CD14-positive monocyte (primary cell): ENCODE results near the gene RELCH. TPM values are rescaled to one million over a fixed set of nuclear protein-coding genes. Genes with fewer than 3 reads are reported as not detected.

Experiments
- DNase-seq, 3 donors: peaks; one replicate each; pipeline ENCODE4 v3.0.0-alpha.2; 2011 to 2022
- H2AFZ ChIP-seq: 2 replicates; pipeline ENCODE4 v1.6.0; 2012; ENCODE audit warnings: mild to moderate bottlenecking, low read depth, low read length, inconsistent platforms; ENCODE audit not compliant: insufficient read depth, poor library complexity, severe bottlenecking
- H3K27ac ChIP-seq, 2 donors: 1 replicate in 1 of 2; 2 replicates in 1 of 2; pipeline ENCODE4 v1.5.1; 2012 to 2013; ENCODE audit warnings: low read length in 2 of 2, control low read depth in 1 of 2, inconsistent platforms in 1 of 2, low read depth in 1 of 2, mild to moderate bottlenecking in 1 of 2
- H3K27me3 ChIP-seq, 2 donors: one replicate each; pipeline versions ENCODE4 v1.6.0 to v1.6.1; 2011 to 2013; ENCODE audit warnings: low read length in 2 of 2; ENCODE audit not compliant: control insufficient read depth in 2 of 2, insufficient read depth in 2 of 2
- H3K36me3 ChIP-seq, 2 donors: replicated peaks in 1 of 2; 1 replicate in 1 of 2; 2 replicates in 1 of 2; pipeline versions ENCODE4 v1.5.1 to v1.6.1; 2012 to 2013; ENCODE audit warnings: low read length in 2 of 2, control low read depth in 1 of 2, inconsistent platforms in 1 of 2, mild to moderate bottlenecking in 1 of 2; ENCODE audit not compliant: insufficient read depth in 2 of 2, control insufficient read depth in 1 of 2
- H3K4me1 ChIP-seq, 2 donors: 1 replicate in 1 of 2; 2 replicates in 1 of 2; pipeline versions ENCODE4 v1.5.1 to v1.6.1; 2012 to 2013; ENCODE audit warnings: low read length in 2 of 2, control low read depth in 1 of 2, inconsistent platforms in 1 of 2, mild to moderate bottlenecking in 1 of 2, moderate library complexity in 1 of 2; ENCODE audit not compliant: insufficient read depth in 2 of 2, control insufficient read depth in 1 of 2
- H3K4me2 ChIP-seq: replicated peaks from 2 replicates; pipeline ENCODE3; 2012; ENCODE audit warnings: low read length, moderate library complexity, mild to moderate bottlenecking; ENCODE audit not compliant: poor library complexity, severe bottlenecking; ENCODE audit errors: extremely low read depth
- H3K4me3 ChIP-seq, 3 experiments: fragments of 200-600 bp in 1 of 3; sonication (generic) in 1 of 3; replicated peaks in 1 of 3; 1 replicate in 2 of 3; 2 replicates in 1 of 3; pipeline ENCODE4 v1.5.1; 2011 to 2013; ENCODE audit warnings: low read length in 3 of 3, mild to moderate bottlenecking in 3 of 3, control low read depth in 2 of 3, low read depth in 2 of 3, inconsistent platforms in 1 of 3, moderate library complexity in 1 of 3
- H3K79me2 ChIP-seq: 2 replicates; pipeline ENCODE4 v1.6.0; 2012; ENCODE audit warnings: mild to moderate bottlenecking, control low read depth, inconsistent platforms, low read length, moderate library complexity; ENCODE audit not compliant: insufficient read depth
- H3K9ac ChIP-seq: 2 replicates; pipeline ENCODE4 v1.6.0; 2017; ENCODE audit warnings: low read length, mild to moderate bottlenecking; ENCODE audit not compliant: insufficient read depth, poor library complexity, severe bottlenecking
- H3K9me3 ChIP-seq, 2 donors: replicated peaks in 1 of 2; 1 replicate in 1 of 2; 2 replicates in 1 of 2; pipeline versions ENCODE4 v1.5.1 to v1.6.1; 2012 to 2013; ENCODE audit warnings: low read length in 2 of 2, control low read depth in 1 of 2; ENCODE audit not compliant: control insufficient read depth in 1 of 2, insufficient read depth in 1 of 2
- H4K20me1 ChIP-seq: 2 replicates; pipeline ENCODE4 v1.6.0; 2012; ENCODE audit warnings: mild to moderate bottlenecking, low read length, control low read depth, moderate library complexity; ENCODE audit not compliant: insufficient read depth
- H3K27ac Mint-ChIP-seq, 7 donors: one replicate each; pipeline ENCODE4 v1.8.0; 2020; ENCODE audit warnings: mild to moderate bottlenecking in 7 of 7, mixed read lengths in 7 of 7, moderate library complexity in 6 of 7, inconsistent platforms in 2 of 7
- H3K27me3 Mint-ChIP-seq, 3 donors: one replicate each; pipeline ENCODE4 v1.8.0; 2021 to 2022; ENCODE audit warnings: low read depth in 3 of 3, mild to moderate bottlenecking in 3 of 3, mixed read lengths in 3 of 3, moderate library complexity in 3 of 3, inconsistent platforms in 1 of 3
- H3K36me3 Mint-ChIP-seq, 2 donors: one replicate each; pipeline ENCODE4 v1.8.0; 2020; ENCODE audit warnings: mixed read lengths in 2 of 2, inconsistent platforms in 1 of 2, mild to moderate bottlenecking in 1 of 2
- H3K4me1 Mint-ChIP-seq: one replicate; pipeline ENCODE4 v1.8.0; 2020; ENCODE audit warnings: mild to moderate bottlenecking, mixed read lengths
- H3K4me3 Mint-ChIP-seq, 2 donors: one replicate each; pipeline ENCODE4 v1.8.0; 2020; ENCODE audit warnings: mild to moderate bottlenecking in 2 of 2, mixed read lengths in 2 of 2, moderate library complexity in 1 of 2
- H3K9me3 Mint-ChIP-seq, 7 donors: one replicate each; pipeline ENCODE4 v1.8.0; 2020 to 2022; ENCODE audit warnings: mixed read lengths in 7 of 7, mild to moderate bottlenecking in 6 of 7, moderate library complexity in 6 of 7, inconsistent platforms in 2 of 7
- CTCF ChIP-seq: fragments of 200-600 bp; IDR thresholded peaks from one replicate; pipeline ENCODE4 v1.8.0; 2022; ENCODE audit warnings: antibody characterized with exemption, mild to moderate bottlenecking
- WGBS: methylation state at CpG from one replicate; pipeline ENCODE4 v1.1.5; 2013; ENCODE audit warnings: missing lambda C conversion rate; ENCODE audit not compliant: insufficient coverage; 5-methylcytosine and 5-hydroxymethylcytosine counted together
- intact Hi-C, 2 donors: fragments of 100-400 bp; cut with micrococcal nuclease; formaldehyde crosslinking; loops; one replicate each; pipeline versions ENCODE4 v1.15.0 to v1.15.1; 2023
- polyA plus RNA-seq, 3 donors: library from polyadenylated mRNA; depleted of rRNA in 1 of 3; unstranded in 2 of 3; stranded (reverse) in 1 of 3; fragments of 300-500 nt in 2 of 3; fragments of >200 nt in 1 of 3; fragmentation: Illumina TruSeq in 2 of 3; gene quantifications; 1 replicate in 2 of 3; 2 replicates in 1 of 3; pipeline ENCODE4 v1.2.3, GENCODE V29; 2012 to 2021

RELCH gene
- polyA plus RNA-seq, 3 donors = 3.8 to 30.4 (median 4.9) TPM

- no peak overlapping the region for H2AFZ ChIP-seq
- Mint-ChIP-seq H3K4me1 (peaks cover 9% of the 10 kb centered on the region), H3K27me3 (peaks cover 7 to 22% (median 16%) of the 10 kb centered on the region in 3 donors), H3K4me3 (peak overlapping the region in 1 of 2 donors; percentile 68), H3K9me3 (no peaks in the 10 kb centered on the region), H3K27ac (peak overlapping the region in 1 of 7 donors; percentile 58), H3K36me3 (no peaks in the 10 kb centered on the region)
- H3K4me2 ChIP-seq = no peak overlapping the region
- no peak overlapping the region for H3K27ac ChIP-seq
- H3K79me2 ChIP-seq = no peaks in the 10 kb centered on the region
- no peak overlapping the region for H3K4me3 ChIP-seq
- H3K9ac ChIP-seq = no peak overlapping the region
- no peaks in the 10 kb centered on the region for H3K36me3 ChIP-seq
- WGBS = 54% methylated on average over 10 of the region's 15 CpGs
- no peak for TF ChIP-seq CTCF
- H3K27me3 ChIP-seq = peaks cover 0 to 5% of the 10 kb centered on the region in 2 donors
- H3K9me3 ChIP-seq = no peaks in the 10 kb centered on the region
- DNase-seq = peak; percentile 18 to 36 (median 21)
- intact Hi-C loops = loop anchor here in 1 of 2 donors (10.0 kb wide), 1 partner anchor 75 kb away; no protein-coding TSS in a partner anchor
- H3K4me1 ChIP-seq = peaks cover 8 to 12% of the 10 kb centered on the region in 2 donors
- H4K20me1 ChIP-seq = no peaks in the 10 kb centered on the region
Measured at GRCh38 chr18:62339106-62339988, 152.3 kb downstream of the RELCH start.

- 97% methylated on average over 9 of the region's 9 CpGs for WGBS
- Histone ChIP-seq H3K4me2 (no peak overlapping the region), H2AFZ (no peak overlapping the region), H3K27ac (no peak overlapping the region), H3K9ac (no peak overlapping the region), H3K27me3 (no peaks in the 10 kb centered on the region), H4K20me1 (no peaks in the 10 kb centered on the region), H3K79me2 (no peaks in the 10 kb centered on the region), H3K36me3 (no peaks in the 10 kb centered on the region), H3K9me3 (no peaks in the 10 kb centered on the region), H3K4me3 (no peak overlapping the region), H3K4me1 (peaks cover 8 to 12% of the 10 kb centered on the region in 2 donors)
- H3K27me3 Mint-ChIP-seq = peaks cover 7 to 19% (median 12%) of the 10 kb centered on the region in 3 donors
- no peaks in the 10 kb centered on the region for H3K9me3 Mint-ChIP-seq
- DNase-seq = no peak
- no peak for TF ChIP-seq CTCF
- no peak overlapping the region for H3K27ac Mint-ChIP-seq
- H3K4me1 Mint-ChIP-seq = peaks cover 9% of the 10 kb centered on the region
- H3K36me3 Mint-ChIP-seq = no peaks in the 10 kb centered on the region
- intact Hi-C loops = no loop called here
- no peak overlapping the region for H3K4me3 Mint-ChIP-seq
Measured at GRCh38 chr18:62340996-62341395, 153.9 kb downstream of the RELCH start.
